COLO668 (cell line): ENCODE data around the gene GMCL1.
"Not testable (repeated sequence)": the region's sequence is repeated elsewhere in the genome, so short reads cannot be mapped to it uniquely, and the experiment has no call there.

ENCODE experiments used
- DNase-seq: peaks from one replicate; lab custom pipeline; 2025; ENCODE audit not compliant: unreplicated experiment; lab: John Stamatoyannopoulos, UW

The GMCL1 gene, protein sequence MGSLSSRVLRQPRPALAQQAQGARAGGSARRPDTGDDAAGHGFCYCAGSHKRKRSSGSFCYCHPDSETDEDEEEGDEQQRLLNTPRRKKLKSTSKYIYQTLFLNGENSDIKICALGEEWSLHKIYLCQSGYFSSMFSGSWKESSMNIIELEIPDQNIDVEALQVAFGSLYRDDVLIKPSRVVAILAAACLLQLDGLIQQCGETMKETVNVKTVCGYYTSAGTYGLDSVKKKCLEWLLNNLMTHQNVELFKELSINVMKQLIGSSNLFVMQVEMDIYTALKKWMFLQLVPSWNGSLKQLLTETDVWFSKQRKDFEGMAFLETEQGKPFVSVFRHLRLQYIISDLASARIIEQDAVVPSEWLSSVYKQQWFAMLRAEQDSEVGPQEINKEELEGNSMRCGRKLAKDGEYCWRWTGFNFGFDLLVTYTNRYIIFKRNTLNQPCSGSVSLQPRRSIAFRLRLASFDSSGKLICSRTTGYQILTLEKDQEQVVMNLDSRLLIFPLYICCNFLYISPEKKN

DNA sequence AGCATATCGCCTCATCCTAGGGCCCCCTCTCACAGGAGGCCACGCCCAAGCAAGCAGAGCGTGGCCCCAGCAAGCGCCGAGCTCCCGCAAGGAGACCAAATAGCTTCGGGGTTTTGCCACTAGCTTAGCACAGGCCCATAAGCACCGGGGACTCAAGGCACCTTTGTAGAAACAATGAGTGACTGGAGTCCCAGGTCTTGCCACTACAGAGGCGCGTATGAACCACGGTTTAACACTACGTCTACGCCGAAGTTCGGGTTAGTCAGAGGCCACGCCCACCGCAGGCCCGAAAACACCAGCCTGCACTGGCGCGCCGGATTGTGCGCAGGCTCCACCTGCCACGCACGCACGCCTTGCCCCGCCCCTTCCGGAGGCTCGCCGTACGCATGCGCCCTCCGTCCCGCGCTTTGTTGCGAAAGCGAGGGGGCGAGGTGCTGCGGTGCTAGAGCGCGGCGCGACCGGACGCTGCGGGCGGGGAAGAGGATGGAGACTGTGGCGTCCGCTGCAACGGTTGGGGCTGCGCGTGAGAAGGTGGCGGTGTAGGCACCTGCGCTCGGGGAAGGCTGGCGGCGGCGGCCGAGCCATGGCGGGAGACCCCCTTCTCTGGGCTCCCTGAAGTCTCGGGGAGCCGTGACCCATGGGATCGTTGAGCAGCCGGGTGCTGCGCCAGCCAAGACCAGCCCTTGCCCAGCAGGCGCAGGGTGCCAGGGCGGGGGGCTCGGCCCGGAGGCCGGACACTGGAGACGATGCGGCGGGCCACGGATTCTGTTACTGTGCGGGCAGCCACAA is at the start of gene GMCL1:
Gene GMCL1, plus strand, starts transcription at position 405 of the 789 bp plus-strand sequence. Its CDS starts 233 bp downstream, at position 638.
- peak; percentile 98 for DNase-seq

DNA sequence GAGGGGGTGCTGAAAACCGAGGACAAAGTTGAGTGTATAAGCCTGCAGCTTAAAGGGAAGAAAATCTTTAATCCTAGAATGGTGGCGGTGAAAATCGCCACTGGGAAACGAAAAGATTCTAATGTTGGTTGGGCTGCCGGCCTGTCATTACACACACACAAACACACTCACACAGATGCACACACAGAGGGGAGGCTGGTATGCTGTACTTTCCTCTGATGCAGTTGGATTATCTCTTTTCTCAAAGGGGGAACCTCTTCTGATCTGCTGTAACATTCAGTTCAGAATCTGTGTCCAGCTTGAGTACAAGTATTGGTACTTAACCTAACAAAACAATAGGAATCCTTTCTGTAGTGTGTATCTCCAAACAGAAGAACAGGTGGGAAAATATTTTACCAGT is 48.5 kb upstream of the GMCL1 start:
- DNase-seq, result no peak

DNA sequence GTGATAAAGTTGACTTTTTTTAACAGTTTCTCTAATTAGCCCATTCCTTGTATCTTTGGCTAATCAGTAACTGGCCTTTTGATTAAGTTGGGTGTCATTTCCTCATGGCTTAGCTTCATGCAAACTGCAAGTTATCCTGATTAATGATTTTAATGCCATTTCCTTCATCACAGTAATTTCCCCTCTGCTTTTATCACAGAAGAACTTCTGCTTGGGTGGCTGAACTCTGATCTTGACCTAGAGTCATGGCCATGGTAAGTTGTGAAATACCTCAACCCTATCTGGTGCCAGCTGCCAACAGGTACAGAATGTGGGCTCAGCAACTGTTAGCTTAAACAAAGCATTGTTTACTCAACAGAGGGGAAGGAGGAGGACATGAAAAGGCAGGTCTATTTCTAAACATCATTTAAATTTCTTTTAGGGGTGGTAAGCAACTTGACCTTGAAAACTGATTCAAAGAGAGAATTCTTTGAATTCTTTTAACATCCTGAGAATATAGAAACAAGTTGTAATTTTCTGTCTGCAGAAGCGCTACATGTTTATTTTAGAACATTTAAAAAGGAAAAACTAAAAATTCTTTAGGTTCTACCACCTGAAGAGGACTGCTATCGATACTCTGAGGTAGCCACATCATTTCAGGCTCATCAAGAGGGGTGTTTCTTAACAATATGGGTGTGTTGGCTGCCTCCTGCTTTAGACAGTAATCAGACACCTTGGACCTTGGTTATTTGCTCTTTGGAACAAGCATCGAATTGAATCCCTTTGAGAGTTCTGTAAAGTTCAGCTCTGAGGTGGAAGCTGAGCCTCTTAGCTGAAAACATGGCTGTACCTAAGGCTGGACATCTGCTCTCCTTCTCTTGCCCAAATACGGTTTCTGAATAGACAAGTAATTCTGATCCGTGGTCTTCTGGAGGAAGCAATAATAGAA is 47.9 kb upstream of the GMCL1 start:
- peak; percentile 56 for DNase-seq

DNA sequence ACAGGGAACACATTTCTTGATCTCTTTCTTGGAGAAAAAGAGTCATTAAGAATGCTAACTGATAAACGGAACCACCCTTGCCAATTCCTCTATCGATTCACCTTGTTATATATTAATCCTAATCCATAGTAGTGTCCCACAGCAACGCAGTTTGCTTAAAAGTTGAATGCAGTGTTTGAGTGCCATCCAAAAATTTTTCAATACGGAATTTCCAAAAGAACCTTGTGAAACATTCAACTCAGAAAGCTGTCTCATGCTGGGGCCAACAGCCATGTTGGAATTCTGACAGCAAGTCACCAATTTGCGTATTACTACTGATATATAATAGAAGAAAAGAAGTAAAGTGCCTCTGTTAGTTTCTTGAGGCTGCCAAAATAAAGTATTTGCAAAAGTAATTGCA is 45.2 kb upstream of the GMCL1 start:
- DNase-seq, result no peak

DNA sequence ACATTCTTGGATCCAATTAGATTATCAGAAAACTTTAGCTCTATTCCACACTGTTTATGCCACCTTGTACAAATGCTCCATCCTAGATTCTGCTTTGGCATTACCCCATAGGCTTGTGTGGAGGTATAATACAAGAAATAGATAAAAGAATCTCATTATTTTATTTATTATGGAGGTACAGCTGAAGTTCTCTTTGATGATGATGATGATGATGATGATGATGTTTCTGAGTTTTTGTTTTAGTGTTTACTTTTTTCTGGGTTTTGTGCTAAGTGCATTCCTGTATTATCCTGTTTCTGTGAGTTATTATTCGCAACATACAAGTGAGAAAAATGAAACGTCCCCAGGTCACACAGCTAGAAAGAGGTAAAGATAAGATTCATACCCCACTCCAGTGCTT is 44.1 kb upstream of the GMCL1 start:
- DNase-seq, result no peak

DNA sequence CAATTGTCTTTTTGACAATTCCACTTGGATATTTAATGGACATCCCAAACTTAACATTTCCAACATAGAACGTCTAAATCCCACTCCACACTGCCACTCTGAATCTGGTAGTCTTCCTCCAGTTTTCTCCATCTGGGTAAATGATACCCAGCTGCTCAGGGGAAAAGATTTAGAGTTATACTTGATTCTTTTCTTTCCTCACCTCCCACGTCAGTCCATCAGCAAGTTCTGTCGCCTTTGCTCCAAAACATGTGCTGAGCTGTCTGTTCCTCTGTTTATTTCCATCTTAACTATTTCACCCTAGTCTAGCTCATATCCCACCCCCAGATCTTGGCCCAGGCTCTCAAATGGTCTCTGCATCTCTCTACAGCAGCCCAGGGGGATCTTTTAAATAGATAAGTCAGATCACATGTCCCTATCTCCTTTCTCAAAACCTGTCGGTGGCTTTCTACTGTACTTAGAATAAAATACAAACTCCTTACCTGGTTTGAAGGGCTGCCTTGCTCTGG is 43.4 kb upstream of the GMCL1 start:
- no peak for DNase-seq

DNA sequence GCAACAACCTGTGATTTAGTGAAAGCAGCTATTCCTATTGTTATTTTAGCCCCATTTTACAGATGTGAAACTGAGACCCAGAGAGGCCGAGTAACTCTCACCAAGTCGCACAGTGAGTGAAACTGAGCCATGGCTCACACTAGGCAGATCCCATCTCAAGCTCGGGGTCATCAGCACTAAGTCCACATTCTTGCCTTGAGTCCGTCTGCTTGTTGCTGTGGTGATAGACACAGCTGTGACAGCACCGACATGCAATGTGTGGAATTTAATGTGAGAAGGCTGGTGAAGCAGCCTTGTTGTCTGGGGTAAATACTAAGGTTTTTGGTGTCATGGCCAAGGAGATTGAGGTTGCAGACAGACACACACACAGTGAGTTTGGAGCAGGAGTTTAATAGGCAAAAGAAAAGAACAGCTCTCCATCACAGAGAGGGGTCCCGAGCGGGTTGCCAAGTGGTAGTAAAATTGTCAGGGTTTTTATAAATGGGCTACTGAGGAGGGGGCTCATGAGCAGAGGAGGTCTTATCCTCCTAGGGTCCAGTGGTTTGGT is 40.2 kb upstream of the GMCL1 start:
- DNase-seq, result no peak

DNA sequence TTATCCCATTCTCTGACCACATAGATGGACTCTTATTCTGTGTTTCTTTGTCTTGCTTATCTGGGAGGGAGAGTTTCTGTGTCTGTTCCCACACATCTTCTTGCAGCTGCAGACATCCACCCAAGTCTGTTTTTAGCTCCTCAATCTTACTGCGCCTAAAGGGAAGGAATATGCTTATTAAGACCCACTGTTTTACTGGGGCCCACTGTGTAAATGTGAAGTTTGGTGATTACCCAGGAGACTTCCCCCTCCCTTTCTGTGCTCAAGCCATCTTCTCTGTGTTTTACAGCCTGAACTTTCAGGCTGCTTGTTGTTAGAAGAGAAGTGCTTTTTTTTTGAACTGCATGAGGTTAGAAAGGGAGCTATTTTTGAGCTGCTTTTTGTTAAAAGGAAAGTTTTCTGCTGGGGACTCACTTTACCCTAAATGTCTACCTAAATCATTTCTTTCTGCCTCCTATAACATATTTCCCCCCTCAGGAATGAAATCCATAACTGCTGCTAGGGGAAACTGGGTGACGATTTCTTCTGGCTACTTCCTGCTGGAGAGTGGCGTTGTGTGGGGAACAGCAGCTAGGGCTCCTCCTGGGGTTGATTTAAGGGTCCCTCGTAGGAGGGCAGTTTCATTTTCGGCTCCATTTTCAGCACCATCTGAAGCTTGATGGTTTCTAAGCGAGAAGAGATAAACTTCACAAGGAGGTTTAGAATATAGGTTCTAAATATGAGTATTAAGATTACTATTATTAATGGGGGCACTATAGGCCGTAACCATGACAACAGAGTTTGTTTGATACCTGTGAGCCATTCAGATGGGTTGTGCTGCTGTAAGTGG is 39.5 kb upstream of the GMCL1 start:
- DNase-seq, result no peak

DNA sequence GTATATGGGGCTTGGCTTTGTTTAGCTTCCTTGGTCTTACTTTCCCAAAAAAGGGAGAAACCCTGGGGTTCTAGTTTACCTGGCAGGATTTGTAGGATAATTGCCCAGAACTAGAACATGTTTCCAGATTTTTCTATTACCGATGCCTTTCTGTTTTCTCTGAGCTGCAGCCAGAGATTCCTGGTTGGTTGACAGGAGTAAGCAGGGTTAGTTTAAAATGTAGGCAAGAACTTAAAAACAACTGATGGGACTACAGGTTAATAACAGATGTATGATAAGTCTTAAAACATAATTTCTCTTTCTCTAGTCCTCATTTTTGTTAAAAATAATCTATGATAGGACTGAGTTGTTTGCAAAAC is 38.9 kb upstream of the GMCL1 start:
- no peak for DNase-seq

DNA sequence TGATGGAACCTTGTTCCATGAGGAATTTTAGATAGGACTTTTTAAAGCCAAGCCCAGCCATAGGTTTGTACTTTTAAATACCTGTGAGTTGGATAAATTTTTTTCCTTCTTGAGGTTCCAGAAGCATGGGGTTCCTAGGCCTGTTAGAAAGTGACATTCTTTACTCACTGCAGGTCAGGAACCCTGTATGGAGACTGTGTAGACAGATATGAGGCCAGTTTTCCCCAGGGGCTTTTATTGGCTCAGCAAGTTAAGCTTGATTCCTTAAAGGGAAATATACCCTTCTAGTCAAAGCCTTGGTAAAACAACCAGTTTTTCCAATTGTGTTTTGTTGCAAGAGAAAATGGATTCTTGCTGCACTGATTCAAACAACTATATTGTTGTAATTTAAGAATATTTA is 38.4 kb upstream of the GMCL1 start:
- no peak for DNase-seq

DNA sequence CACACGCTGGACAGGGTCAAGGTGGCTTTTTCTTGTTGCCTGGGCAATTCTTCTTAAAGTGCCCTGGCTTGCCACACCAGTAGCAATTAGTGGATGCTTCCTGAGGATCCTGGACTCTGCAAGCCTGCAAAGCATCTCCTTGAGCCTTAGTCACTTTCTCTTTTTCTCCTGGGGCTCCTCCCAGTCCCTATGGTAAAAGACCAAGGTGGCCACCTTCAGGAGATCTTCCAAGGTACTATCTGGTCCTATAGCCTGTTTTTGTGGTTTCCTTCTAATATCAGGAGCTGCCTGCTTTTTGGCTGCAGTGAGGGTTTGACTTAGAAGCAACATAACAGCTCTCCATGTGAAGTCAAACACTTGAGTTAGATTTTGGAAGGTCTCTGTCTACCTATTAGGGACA is 33.3 kb upstream of the GMCL1 start:
- no peak for DNase-seq

DNA sequence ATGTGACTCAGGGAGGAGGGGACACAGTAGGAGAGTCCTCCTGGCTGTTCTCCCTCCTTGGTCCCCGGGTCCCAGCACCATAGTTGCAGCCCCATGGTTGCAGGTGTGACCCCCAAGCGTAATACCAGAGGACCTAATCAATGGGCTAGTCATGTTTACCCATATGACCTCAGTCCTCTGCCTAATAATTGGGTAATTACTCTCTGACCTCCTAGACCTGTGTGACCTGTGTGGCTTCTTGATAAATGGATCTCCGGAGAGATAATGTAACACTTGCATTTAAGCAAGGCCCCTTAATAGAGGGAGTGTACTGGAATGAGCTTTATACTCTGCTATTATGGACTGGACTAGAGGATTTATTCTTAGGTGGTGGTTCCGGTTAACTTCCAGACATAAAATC is 32.2 kb upstream of the GMCL1 start:
- DNase-seq, result no peak

DNA sequence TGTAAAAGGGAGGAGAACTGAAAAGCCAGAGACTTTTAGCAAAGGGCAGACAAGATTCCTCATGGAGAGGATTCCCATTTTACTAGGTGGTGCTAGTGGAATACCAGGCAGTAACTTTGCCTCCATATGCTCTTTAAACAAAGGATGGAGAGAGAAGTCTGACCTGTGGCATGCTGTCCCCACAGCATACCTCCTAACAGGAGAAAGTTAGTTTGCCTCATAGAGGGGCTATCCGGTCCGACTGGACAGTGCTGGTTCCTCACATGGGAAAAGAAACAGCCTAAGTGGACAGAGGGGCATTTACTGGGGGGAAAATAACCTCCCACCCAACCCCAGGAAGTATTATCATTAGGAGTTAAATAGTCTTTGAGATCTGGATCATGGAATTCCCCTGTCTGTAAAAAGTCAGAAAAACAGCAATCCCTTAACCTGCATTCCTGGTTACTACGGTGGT is 31.6 kb upstream of the GMCL1 start:
- no peak for DNase-seq

DNA sequence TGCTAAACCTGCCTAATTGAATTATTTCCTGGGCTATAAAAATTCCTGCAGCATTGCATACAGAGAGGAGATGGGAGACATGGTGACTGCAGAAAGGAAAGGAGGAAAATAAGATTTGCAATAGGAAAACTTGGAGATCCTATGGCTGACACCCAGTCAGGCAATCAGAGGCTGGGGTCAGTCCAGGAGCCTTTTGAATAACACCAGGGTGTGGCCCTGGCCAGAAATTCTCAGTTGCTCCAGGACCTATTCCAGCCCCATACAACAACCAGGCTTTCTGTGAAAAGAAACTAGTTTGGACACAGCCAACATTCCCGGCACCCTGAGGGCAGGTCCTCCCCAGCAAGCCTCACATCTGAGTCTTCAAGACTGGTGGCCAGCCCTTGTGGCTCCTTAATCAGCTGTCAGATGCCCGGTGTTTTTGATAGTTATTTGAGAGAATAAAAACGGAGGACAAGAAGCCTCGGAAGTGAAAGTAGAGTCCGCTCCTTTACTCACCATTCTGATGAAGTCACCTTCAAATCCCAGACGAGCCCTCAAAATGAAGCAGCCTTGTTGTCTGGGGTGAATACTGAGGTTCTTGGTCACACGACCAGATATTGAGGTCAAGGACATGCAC is 31.1 kb upstream of the GMCL1 start:
- no peak for DNase-seq

DNA sequence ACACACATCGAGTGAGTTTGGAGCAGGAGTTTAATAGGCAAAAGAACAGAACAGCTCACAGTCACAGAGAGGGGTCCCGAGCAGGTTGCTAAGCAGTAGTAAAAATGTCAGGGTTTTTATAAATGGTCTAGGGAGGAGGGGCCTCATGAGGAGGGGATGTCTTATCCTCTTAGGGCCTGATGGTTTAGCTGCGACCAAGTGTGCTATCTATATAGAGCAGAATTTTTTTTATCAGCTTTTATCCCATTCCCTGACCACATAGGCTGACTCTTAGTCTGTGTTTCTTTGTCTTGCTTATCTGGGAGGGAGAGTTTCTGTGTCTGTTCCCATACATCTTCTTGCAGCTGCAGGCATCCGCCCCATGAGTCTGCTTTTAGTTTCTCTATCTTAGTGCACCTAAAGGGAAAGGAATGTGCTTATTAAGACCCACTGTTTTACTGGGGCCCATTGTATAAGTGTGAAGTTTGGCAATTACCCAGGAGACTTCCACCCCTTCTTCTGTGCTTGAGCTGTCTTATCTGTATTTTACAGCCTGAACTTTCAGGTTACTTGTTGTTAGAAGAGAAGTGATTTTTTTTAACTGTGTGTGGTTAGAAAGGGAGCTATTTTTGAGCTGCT is 30.4 kb upstream of the GMCL1 start:
- no peak for DNase-seq

DNA sequence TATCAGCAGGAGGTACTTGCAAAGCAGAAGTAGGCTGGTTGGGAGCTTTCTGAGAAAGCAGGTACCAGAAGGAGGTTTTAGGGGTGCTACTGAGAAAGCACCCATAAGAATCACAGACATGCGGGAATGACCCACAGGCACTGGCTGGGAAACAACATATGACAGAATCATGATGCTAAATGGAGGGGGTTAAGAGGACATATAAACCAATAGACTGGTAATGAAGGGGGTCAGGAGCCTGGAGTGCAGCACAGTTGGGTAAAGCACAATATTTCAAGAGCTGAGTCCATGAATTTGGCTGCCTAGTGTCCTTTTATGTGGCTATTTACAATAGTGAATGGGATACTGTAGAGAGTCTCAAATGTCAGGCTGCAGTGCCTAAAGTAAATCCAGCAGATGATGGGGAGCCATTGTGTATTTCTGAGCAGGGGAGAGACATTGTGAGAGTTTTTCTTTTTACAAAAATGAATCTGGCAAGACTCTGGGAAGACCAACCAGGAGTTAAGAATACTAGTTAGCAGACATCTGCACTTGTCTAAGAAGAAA is 27.6 kb upstream of the GMCL1 start:
- no peak for DNase-seq

DNA sequence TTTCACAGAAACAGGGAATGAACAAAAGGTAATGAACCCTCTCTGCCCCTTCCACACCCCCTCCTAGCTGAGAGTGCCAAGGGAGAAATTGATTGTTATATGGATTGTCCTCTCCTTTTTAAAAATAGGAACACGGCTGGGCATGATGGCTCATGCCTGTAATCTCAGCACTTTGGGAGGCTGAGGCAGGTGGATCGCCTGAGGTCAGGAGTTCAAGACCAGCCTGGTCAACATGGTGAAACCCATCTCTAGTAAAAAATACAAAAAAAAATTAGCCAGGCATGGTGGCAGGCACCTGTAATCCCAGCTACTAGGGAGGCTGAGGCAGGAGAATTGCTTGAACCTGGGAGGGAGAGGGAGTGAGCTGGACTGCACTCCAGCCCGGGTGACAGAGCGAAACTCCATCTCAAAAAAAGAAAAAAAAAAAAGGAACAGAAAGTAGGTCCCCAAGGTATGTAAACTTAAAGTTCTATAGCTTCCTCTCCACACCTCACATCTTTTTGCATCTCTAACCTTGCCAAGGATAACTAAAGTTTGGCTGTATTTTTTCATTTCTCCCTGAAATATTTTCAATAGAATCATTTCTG is 26.6 kb upstream of the GMCL1 start:
- DNase-seq, result not testable (repeated sequence)

DNA sequence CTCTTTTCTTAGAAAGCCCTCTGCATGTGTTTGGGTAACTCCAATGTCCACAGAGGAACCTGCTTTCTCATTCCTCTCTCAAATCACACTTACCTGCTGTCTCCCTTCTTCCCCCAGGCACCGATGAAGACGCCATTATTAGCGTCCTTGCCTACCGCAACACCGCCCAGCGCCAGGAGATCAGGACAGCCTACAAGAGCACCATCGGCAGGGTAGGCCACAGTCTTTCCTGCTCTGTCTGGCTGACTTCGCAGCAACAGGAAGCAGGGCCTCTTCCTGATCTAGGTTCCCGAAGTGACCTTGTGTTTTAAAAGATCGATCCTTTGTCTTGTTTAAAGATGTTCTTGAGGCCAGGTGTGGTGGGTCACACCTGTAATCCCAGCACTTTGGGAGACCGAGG is 25.0 kb upstream of the GMCL1 start:
- DNase-seq, result no peak
